IPS-18c (cell line): ENCODE data around the gene HSPA12A.
"Not testable (repeated sequence)": the region's sequence is repeated elsewhere in the genome, so short reads cannot be mapped to it uniquely, and the experiment has no call there.

Experiments
- H3K4me3 ChIP-seq: 2 replicates; pipeline ENCODE4 v1.7.0; 2013; ENCODE audit warnings: low read depth, mild to moderate bottlenecking, low read length, moderate library complexity; ENCODE audit not compliant: insufficient read depth
- H3K9me3 ChIP-seq: one replicate; pipeline ENCODE4 v1.6.1; 2013; ENCODE audit warnings: mild to moderate bottlenecking, low read length, moderate library complexity; ENCODE audit not compliant: control insufficient read depth, insufficient read depth

The HSPA12A gene

GRCh38 chr10:116729243-116729642 is 13.1 kb downstream of the HSPA12A start:
- Histone ChIP-seq H3K4me3 (no peak overlapping the region), H3K9me3 (peaks cover 3% of the 10 kb centered on the region)

GRCh38 chr10:116728526-116729096 is 13.8 kb downstream of the HSPA12A start:
- Histone ChIP-seq H3K9me3 (peaks cover 3% of the 10 kb centered on the region), H3K4me3 (no peak overlapping the region)

GRCh38 chr10:116723428-116724281 is 18.7 kb downstream of the HSPA12A start:
- Histone ChIP-seq H3K9me3 (no peaks in the 10 kb centered on the region), H3K4me3 (no peak overlapping the region)

- Histone ChIP-seq H3K9me3 (no peaks in the 10 kb centered on the region), H3K4me3 (no peak overlapping the region)
These were observed 19.5 kb downstream of the HSPA12A start for GRCh38 chr10:116722736-116723427.

- no peak overlapping the region for H3K4me3 ChIP-seq
- no peaks in the 10 kb centered on the region for H3K9me3 ChIP-seq
These were observed 20.6 kb downstream of the HSPA12A start for GRCh38 chr10:116721547-116722392.

- Histone ChIP-seq H3K4me3 (no peak overlapping the region), H3K9me3 (no peaks in the 10 kb centered on the region)
These were observed 21.5 kb downstream of the HSPA12A start for GRCh38 chr10:116720668-116721546.

GRCh38 chr10:116720241-116720643 is 22.1 kb downstream of the HSPA12A start:
- H3K4me3 ChIP-seq: no peak overlapping the region
- H3K9me3 ChIP-seq: no peaks in the 10 kb centered on the region

- Histone ChIP-seq H3K9me3 (no peaks in the 10 kb centered on the region), H3K4me3 (no peak overlapping the region)
These were observed 22.6 kb downstream of the HSPA12A start for GRCh38 chr10:116719804-116720203.

- Histone ChIP-seq H3K4me3 (no peak overlapping the region), H3K9me3 (no peaks in the 10 kb centered on the region)
These were observed 24.3 kb downstream of the HSPA12A start for GRCh38 chr10:116718058-116718457.

GRCh38 chr10:116716381-116716780 is 26.0 kb downstream of the HSPA12A start:
- Histone ChIP-seq H3K4me3 (no peak overlapping the region), H3K9me3 (no peaks in the 10 kb centered on the region)

GRCh38 chr10:116715839-116716377 is 26.5 kb downstream of the HSPA12A start:
- Histone ChIP-seq H3K9me3 (no peaks in the 10 kb centered on the region), H3K4me3 (no peak overlapping the region)

- H3K4me3 ChIP-seq: no peak overlapping the region
These were observed 27.0 kb downstream of the HSPA12A start for GRCh38 chr10:116715341-116715740.

GRCh38 chr10:116713846-116714245 is 28.5 kb downstream of the HSPA12A start:
- Histone ChIP-seq H3K9me3 (no peaks in the 10 kb centered on the region), H3K4me3 (no peak overlapping the region)

More at GRCh38 chr10:116715341-116715740, 27.0 kb downstream of the HSPA12A start:
- no peaks in the 10 kb centered on the region for H3K9me3 ChIP-seq

- H3K9me3 ChIP-seq: no peaks in the 10 kb centered on the region
These were observed 29.3 kb downstream of the HSPA12A start for GRCh38 chr10:116712989-116713543.

GRCh38 chr10:116712519-116712918 is 29.8 kb downstream of the HSPA12A start:
- H3K4me3 ChIP-seq: no peak overlapping the region
- H3K9me3 ChIP-seq: no peaks in the 10 kb centered on the region

More at GRCh38 chr10:116712989-116713543, 29.3 kb downstream of the HSPA12A start:
- no peak overlapping the region for H3K4me3 ChIP-seq

- not testable (repeated sequence) for H3K9me3 ChIP-seq, H3K4me3 ChIP-seq
These were observed 30.6 kb downstream of the HSPA12A start for GRCh38 chr10:116711803-116712202.
